Measurements from ENCODE around the gene HOXB7. TPM values are rescaled to one million over a fixed set of nuclear protein-coding genes. Genes with fewer than 3 reads are reported as not detected.
A peak's percentile ranks its signal among the peaks of the same experiment; 100 is the strongest.

Gene HOXB7
- total and polyA plus RNA-seq, 2 of the 13 experiments (the other 11 are each of a cell fraction or from before 2014, with no cell fraction given) = 0.04 TPM; not detected in 1

DNA sequence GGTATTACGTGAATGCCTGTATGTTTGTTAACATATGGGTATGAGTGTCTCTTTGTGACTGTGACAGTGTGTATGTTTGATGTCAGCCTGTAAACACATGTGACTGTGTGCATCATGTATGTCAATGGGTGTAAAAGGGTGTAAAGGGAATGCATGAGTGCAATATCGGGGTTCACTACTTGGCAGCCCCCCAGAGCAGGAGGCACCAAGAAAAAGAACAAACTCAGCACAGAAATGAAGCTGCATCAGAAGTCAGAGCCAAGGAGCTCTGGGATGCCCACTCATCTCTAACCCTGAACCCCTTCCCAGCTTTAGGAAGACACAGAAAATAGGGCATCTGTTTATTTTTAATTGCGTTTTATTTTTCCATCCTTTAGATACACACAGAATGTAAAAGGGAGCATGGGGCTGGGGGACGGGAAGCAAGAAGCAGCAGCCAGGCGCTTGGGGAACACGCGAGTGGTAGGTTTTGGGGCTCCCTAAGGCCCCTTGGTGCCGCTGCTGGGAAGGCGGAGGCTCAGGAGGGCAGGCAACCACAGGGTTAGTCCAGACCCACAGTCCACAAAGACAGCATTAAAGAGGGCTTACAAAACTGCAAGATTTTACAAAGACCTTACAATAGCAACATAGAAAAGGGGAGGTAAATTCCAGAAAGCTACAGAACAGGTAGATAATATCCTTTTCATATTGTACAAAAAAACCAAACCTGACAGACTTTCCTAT lies 3.8 kb downstream of the HOXB7 start (continued):
- TF ChIP-seq SOX6 (IDR thresholded peaks at IDR 0.05) = no peak
- no peak for TF ChIP-seq SOX6 (CRISPR knock-in tag; IDR thresholded peaks at IDR 0.05)
- no peak for TF ChIP-seq HDAC2 (CRISPR knock-in tag; IDR thresholded peaks at IDR 0.05)

DNA sequence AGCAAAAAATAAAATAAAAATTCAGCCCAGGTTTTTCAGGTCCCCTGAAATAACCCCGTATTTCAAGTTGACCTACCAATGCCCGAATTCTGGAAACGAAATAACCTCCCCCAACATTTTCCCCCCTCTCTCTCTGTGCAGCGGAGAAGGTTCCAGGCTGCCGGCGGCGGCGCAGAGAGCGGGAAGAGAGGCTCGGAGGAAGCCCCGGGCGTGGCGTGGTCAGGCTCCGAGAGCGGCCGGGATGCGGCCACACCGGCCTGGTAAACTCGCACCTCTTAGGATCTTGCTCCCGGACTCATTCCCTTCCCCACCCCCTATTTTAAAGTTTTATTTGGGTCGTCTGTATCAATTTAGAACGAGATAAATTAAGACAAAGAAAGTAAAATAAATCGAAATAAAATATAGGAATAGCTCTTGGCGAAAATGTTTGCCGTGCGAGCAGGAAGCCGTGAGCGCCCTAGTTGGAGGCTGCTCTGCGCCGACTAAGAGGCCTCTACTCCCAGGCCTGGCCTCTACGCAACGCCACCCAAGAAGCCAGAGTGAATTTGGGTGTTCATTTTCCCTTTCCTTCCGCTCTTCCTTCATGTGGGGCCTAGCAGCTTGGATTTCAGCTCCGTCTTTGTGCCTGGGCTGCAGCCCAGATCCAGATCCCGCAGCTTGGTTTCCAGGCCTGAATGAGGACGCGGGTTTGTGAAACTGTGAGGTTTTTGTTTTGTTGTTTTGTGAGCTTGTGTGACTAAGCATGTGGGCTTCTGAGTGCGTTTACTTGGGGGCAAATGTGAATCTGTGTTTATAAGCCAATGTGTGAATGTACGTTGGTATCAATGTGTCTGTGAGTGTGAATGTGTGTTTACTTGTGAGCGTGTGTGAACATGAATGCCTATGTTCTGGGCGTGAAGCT lies 4.6 kb downstream of the HOXB7 start:
- POLR2A ChIA-PET = no interaction called here
- intact Hi-C loops (cut with micrococcal nuclease; ENCODE audit: unreplicated experiment) (no loop called here), in situ Hi-C loops (cut with HindIII; ENCODE audit: extremely low pct_ligation_motif_present, low pct_unique_long_range_greater_than_20kb) (no loop called here)
- TF ChIP-seq SYNCRIP (IDR thresholded peaks at IDR 0.05; ENCODE audit: insufficient read depth, low read depth, low read length) = no peak
- TF ChIP-seq, protein P1, sequence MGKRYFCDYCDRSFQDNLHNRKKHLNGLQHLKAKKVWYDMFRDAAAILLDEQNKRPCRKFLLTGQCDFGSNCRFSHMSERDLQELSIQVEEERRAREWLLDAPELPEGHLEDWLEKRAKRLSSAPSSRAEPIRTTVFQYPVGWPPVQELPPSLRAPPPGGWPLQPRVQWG (CRISPR knock-in tag; IDR thresholded peaks at IDR 0.05; ENCODE audit: borderline replicate concordance, low read depth) = no peak
- TF ChIP-seq CBX2 (IDR thresholded peaks at IDR 0.05; ENCODE audit: low read depth, low read length) = peak; percentile 88
- no peak for TF ChIP-seq CBX2 (CRISPR knock-in tag; IDR thresholded peaks at IDR 0.05; ENCODE audit: low read depth)
- TF ChIP-seq ZNF674 (CRISPR knock-in tag; IDR thresholded peaks at IDR 0.05; ENCODE audit: low read depth) = no peak
- no peak for TF ChIP-seq GTF2F1 (IDR thresholded peaks at IDR 0.05; ENCODE audit: low read length)
- TF ChIP-seq ZNF589 (CRISPR knock-in tag; conservative IDR thresholded peaks at IDR 0.05) = no peak
- TF ChIP-seq, protein P2, sequence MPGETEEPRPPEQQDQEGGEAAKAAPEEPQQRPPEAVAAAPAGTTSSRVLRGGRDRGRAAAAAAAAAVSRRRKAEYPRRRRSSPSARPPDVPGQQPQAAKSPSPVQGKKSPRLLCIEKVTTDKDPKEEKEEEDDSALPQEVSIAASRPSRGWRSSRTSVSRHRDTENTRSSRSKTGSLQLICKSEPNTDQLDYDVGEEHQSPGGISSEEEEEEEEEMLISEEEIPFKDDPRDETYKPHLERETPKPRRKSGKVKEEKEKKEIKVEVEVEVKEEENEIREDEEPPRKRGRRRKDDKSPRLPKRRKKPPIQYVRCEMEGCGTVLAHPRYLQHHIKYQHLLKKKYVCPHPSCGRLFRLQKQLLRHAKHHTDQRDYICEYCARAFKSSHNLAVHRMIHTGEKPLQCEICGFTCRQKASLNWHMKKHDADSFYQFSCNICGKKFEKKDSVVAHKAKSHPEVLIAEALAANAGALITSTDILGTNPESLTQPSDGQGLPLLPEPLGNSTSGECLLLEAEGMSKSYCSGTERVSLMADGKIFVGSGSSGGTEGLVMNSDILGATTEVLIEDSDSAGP (CRISPR knock-in tag; IDR thresholded peaks at IDR 0.05; ENCODE audit: borderline replicate concordance) = no peak
- TF ChIP-seq, protein P3, sequence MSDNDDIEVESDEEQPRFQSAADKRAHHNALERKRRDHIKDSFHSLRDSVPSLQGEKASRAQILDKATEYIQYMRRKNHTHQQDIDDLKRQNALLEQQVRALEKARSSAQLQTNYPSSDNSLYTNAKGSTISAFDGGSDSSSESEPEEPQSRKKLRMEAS (IDR thresholded peaks at IDR 0.05) = no peak
- no peak for TF ChIP-seq ZNF441 (CRISPR knock-in tag; IDR thresholded peaks at IDR 0.05; ENCODE audit: borderline replicate concordance)
- TF ChIP-seq ZNF33A (CRISPR knock-in tag; IDR thresholded peaks at IDR 0.05; ENCODE audit: borderline replicate concordance) = no peak
- TF ChIP-seq EZH2 (conservative IDR thresholded peaks at IDR 0.05; ENCODE audit: low read depth, low read length) = peak; percentile 21; the same call in 1 of the 2 replicates
- TF ChIP-seq ZNF549 (CRISPR knock-in tag; IDR thresholded peaks at IDR 0.05) = no peak
- TF ChIP-seq, protein P4, sequence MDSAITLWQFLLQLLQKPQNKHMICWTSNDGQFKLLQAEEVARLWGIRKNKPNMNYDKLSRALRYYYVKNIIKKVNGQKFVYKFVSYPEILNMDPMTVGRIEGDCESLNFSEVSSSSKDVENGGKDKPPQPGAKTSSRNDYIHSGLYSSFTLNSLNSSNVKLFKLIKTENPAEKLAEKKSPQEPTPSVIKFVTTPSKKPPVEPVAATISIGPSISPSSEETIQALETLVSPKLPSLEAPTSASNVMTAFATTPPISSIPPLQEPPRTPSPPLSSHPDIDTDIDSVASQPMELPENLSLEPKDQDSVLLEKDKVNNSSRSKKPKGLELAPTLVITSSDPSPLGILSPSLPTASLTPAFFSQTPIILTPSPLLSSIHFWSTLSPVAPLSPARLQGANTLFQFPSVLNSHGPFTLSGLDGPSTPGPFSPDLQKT (CRISPR knock-in tag; IDR thresholded peaks at IDR 0.05; ENCODE audit: borderline replicate concordance) = no peak
- Histone ChIP-seq H3K4me1 (ENCODE audit: insufficient read depth, low read length) (peaks cover 24% of the 10 kb centered on the region), H3K4me3 (replicated peaks in 1 of 3; ENCODE audit: insufficient read depth in 1 of 3, low read depth in 2 of 3, low read length in 3 of 3) (no peak overlapping the region), H3K79me2 (ENCODE audit: insufficient read depth, low read length) (no peaks in the 10 kb centered on the region), H3K9ac (ENCODE audit: insufficient read depth, low read depth, low read length) (no peak overlapping the region), H3K27ac (ENCODE audit: extremely low read length, insufficient read depth, low read length) (no peak overlapping the region), H3K9me3 (ENCODE audit: low read length) (no peaks in the 10 kb centered on the region), H2AFZ (ENCODE audit: low read length) (no peak overlapping the region), H3K4me2 (ENCODE audit: low read depth, low read length) (no peak overlapping the region), H4K20me1 (ENCODE audit: insufficient read depth, low read length) (peaks cover 2% of the 10 kb centered on the region; the same call in 1 of the 2 replicates), H3K36me3 (replicated peaks in 1 of 2; ENCODE audit: control insufficient read depth in 1 of 2, insufficient read depth in 2 of 2, low read length in 2 of 2) (no peaks in the 10 kb centered on the region), H3K27me3 (ENCODE audit: control insufficient read depth in 1 of 2, insufficient read depth in 2 of 2, low read length in 2 of 2) (peaks cover 22 to 95% of the 10 kb centered on the region in 2 experiments; a peak in 4 of 5 replicates)
- BruUV-seq (replicated peaks) = no TSS peak
- 37% methylated on average over 41 of the region's 41 CpGs for WGBS (ENCODE audit: low lambda C conversion rate)
- ATAC-seq (no peak), FAIRE-seq (no peak), DNase-seq (ENCODE audit: low spot score) (no peak)
- CTCF ChIA-PET (ENCODE audit: low intra/inter-chr PET ratio, low total read pairs) = no interaction called here

Measured in HepG2 (cell line).